Breast epithelium (tissue), 4 donors: Measurements from ENCODE around the gene LEO1. TPM values are rescaled to one million over a fixed set of nuclear protein-coding genes. Genes with fewer than 3 reads are reported as not detected.

ENCODE experiments used
- DNase-seq, 2 donors: peaks; one replicate each; pipeline ENCODE4 v3.0.0-alpha.2; 2019; ENCODE audit warnings: low spot score in 2 of 2
- H3K27ac ChIP-seq, 2 donors: fragments of 200-600 bp; sonication (generic) in 1 of 2; one replicate each; pipeline ENCODE4 v1.5.1; 2016 to 2019; ENCODE audit warnings: mild to moderate bottlenecking in 1 of 2
- H3K27me3 ChIP-seq, 2 donors: fragments of 200-600 bp; sonication (generic) in 1 of 2; one replicate each; pipeline versions ENCODE4 v1.5.1 to v1.6.0; 2017 to 2019; ENCODE audit warnings: control low read depth in 1 of 2, mild to moderate bottlenecking in 1 of 2
- H3K36me3 ChIP-seq: fragments of 200-600 bp; one replicate; pipeline ENCODE4 v1.5.1; 2019
- H3K4me1 ChIP-seq, 2 donors: fragments of 200-600 bp; sonication (generic); one replicate each; pipeline ENCODE4 v1.5.1; 2016 to 2019; ENCODE audit warnings: control low read depth in 1 of 2
- H3K4me3 ChIP-seq, 3 donors: fragments of 200-600 bp; sonication (generic); 1 replicate in 2 of 3; 2 replicates in 1 of 3; pipeline ENCODE4 v1.5.1; 2016 to 2019; ENCODE audit warnings: mild to moderate bottlenecking in 3 of 3, moderate library complexity in 2 of 3
- H3K9me3 ChIP-seq, 2 donors: fragments of 200-600 bp; sonication (generic) in 1 of 2; one replicate each; pipeline ENCODE4 v1.5.1; 2016 to 2019; ENCODE audit warnings: control low read depth in 1 of 2
- POLR2A ChIP-seq: fragments of 450-650 bp; IDR thresholded peaks from one replicate; pipeline ENCODE4 v1.6.1; 2016; ENCODE audit warnings: antibody characterized with exemption, mild to moderate bottlenecking, moderate library complexity
- POLR2AphosphoS5 ChIP-seq, 3 donors: sonication (generic); formaldehyde crosslinking; IDR thresholded peaks; one replicate each; pipeline ENCODE4 v1.6.1; 2017; ENCODE audit warnings: antibody characterized with exemption in 3 of 3
- intact Hi-C: fragments of 100-400 bp; cut with DNase I; formaldehyde crosslinking; loops from one replicate; pipeline ENCODE4 v1.15.1; 2023; ENCODE audit warnings: low total_unique reads
- total RNA-seq, 3 donors: library from RNA; depleted of rRNA; stranded (reverse); fragments of >200 nt; gene quantifications; one replicate each; pipeline ENCODE4 v1.1.0, GENCODE V29; 2016
- TF ChIP-seq, protein P1 (sequence below), 3 donors: fragments of 450-650 bp; IDR thresholded peaks; one replicate each; pipeline ENCODE4 v1.5.1; 2016 to 2017; ENCODE audit warnings: antibody characterized with exemption in 3 of 3, mild to moderate bottlenecking in 3 of 3, moderate library complexity in 3 of 3

The LEO1 gene
- total RNA-seq, 3 donors from 2014 or later = 12.8 to 25.5 (median 23.3) TPM

DNA sequence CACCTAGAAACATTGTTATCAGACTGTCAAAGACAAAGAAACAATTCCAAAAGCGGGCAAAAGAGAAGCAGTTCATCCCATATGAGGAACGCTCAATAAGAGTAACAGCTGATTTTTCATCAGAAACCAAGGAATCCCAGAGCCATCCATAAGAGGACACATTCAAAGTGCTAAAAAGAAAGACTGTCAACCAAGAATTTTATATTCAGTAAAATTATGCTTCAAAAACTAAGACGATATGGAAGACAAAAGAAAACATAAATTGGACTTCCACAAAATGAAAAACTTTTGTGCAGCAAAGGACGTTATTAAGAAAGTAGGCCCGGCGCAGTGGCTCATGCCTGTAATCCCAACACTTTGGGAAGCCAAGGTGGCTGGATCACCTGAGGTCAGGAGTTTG lies 4.0 kb downstream of the LEO1 start:
- Histone ChIP-seq H3K4me3 (no peak overlapping the region), H3K36me3 (no peaks in the 10 kb centered on the region), H3K27ac (no peak overlapping the region), H3K27me3 (no peaks in the 10 kb centered on the region), H3K9me3 (peaks cover 13 to 16% of the 10 kb centered on the region in 2 donors), H3K4me1 (peaks cover 0 to 4% of the 10 kb centered on the region in 2 donors)
- TF ChIP-seq POLR2AphosphoS5 (IDR thresholded peaks at IDR 0.05) (no peak), POLR2A (no peak)
- TF ChIP-seq, protein P1, sequence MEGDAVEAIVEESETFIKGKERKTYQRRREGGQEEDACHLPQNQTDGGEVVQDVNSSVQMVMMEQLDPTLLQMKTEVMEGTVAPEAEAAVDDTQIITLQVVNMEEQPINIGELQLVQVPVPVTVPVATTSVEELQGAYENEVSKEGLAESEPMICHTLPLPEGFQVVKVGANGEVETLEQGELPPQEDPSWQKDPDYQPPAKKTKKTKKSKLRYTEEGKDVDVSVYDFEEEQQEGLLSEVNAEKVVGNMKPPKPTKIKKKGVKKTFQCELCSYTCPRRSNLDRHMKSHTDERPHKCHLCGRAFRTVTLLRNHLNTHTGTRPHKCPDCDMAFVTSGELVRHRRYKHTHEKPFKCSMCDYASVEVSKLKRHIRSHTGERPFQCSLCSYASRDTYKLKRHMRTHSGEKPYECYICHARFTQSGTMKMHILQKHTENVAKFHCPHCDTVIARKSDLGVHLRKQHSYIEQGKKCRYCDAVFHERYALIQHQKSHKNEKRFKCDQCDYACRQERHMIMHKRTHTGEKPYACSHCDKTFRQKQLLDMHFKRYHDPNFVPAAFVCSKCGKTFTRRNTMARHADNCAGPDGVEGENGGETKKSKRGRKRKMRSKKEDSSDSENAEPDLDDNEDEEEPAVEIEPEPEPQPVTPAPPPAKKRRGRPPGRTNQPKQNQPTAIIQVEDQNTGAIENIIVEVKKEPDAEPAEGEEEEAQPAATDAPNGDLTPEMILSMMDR (IDR thresholded peaks at IDR 0.05) = no peak
- no peak for DNase-seq
- intact Hi-C loops = no loop called here

DNA sequence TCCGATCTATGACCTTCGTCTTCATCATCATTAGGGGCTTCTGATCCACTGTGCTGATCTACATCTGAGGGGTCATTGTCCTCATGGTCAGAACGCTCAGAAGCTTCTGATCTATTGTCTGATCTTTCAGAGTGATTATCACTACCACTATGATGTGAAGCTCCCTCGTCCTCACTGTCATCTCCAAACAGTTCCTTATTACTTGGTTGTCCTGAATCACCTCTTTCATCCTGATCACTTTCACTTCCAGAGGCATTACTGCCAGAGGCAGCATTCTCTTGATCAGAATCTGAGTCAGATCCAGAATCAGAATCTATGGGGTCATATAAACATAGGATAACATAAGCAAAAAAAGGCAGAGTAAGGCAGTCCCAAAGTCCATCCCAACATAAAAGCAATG lies 5.4 kb downstream of the LEO1 start:
- H3K27me3 ChIP-seq = no peaks in the 10 kb centered on the region
- H3K27ac ChIP-seq = no peak overlapping the region
- peaks cover 0 to 4% of the 10 kb centered on the region in 2 donors for H3K4me1 ChIP-seq
- no peak overlapping the region for H3K4me3 ChIP-seq
- no peak for DNase-seq
- intact Hi-C loops = no loop called here
- peaks cover 13 to 16% of the 10 kb centered on the region in 2 donors for H3K9me3 ChIP-seq
- TF ChIP-seq POLR2AphosphoS5 (IDR thresholded peaks at IDR 0.05) (no peak), POLR2A (no peak)
- TF ChIP-seq, protein P1 (IDR thresholded peaks at IDR 0.05) = no peak
- no peaks in the 10 kb centered on the region for H3K36me3 ChIP-seq

DNA sequence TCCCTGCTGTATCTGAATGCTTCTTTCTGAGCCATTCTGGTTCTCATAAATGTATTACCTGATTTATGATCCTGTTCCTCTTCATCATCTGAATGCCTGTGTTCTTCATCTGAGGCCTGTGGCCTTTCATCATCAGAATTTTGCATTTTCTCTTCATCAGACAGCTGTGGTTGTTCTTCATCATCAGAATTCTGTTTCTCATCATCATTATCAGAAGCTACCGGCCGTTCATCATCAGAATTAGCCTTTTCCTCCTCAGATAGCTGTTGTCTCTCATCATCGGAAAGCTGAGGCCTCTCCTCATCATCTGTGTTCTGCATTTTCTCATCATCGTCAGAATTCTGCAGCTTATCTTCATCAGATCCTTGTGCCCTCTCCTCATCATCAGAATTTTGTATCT lies 5.9 kb downstream of the LEO1 start:
- no peak overlapping the region for H3K27ac ChIP-seq
- no peak for DNase-seq
- peaks cover 0 to 3% of the 10 kb centered on the region in 2 donors for H3K4me1 ChIP-seq
- no peak overlapping the region for H3K4me3 ChIP-seq
- H3K27me3 ChIP-seq = no peaks in the 10 kb centered on the region
- intact Hi-C loops = no loop called here
- H3K9me3 ChIP-seq = peaks cover 13 to 16% of the 10 kb centered on the region in 2 donors
- H3K36me3 ChIP-seq = peaks cover under 1% of the 10 kb centered on the region
- TF ChIP-seq POLR2A (no peak), POLR2AphosphoS5 (IDR thresholded peaks at IDR 0.05) (no peak)
- TF ChIP-seq, protein P1 (IDR thresholded peaks at IDR 0.05) = no peak

DNA sequence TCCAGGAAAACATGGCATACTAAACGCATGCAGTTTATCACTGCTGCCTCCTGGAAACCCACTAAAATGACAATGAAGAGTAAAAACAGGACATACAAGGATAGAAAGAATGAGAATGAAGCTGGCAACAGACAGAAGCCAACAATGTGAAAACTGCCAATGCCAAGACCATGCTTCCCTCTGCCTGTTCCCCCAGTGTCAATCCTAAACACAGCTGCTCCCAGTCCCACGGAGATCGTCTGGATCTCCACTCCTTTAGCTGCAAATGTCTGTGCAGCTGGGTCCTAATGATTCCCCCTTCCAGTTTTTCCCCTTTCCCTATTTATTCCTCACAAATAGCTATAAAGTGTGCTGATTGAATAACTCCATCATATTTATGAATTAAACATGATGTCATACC lies 16.1 kb downstream of the LEO1 start:
- TF ChIP-seq POLR2AphosphoS5 (IDR thresholded peaks at IDR 0.05) (no peak), POLR2A (no peak)
- TF ChIP-seq, protein P1 (IDR thresholded peaks at IDR 0.05) = no peak
- H3K4me1 ChIP-seq = no peaks in the 10 kb centered on the region
- H3K4me3 ChIP-seq = no peak overlapping the region
- H3K27me3 ChIP-seq = no peaks in the 10 kb centered on the region
- intact Hi-C loops = no loop called here
- no peak overlapping the region for H3K27ac ChIP-seq
- H3K36me3 ChIP-seq = peaks cover 8% of the 10 kb centered on the region
- H3K9me3 ChIP-seq = no peaks in the 10 kb centered on the region
- DNase-seq = no peak

DNA sequence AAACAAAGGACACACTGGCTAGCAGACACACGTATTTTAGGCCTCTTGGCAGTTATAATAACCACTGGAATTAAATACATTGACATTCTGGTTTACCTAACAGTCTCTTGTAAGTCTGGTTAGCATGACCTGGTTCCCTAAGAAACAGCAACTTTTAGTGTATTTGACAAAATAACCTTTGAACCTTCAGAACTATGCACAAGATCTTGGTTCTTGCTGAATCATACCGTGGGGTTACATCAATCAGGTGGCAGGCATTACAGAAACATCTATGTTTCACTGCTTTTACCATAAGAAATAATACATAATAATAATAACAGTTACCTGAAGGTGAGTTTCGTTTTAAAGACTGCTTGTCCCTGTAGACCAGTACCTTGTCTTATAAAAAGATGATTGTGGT lies 18.8 kb downstream of the LEO1 start:
- H3K36me3 ChIP-seq = peaks cover 6% of the 10 kb centered on the region
- H3K4me1 ChIP-seq = no peaks in the 10 kb centered on the region
- TF ChIP-seq POLR2AphosphoS5 (IDR thresholded peaks at IDR 0.05) (no peak), POLR2A (no peak)
- TF ChIP-seq, protein P1 (IDR thresholded peaks at IDR 0.05) = no peak
- intact Hi-C loops = no loop called here
- DNase-seq = no peak
- H3K27ac ChIP-seq = no peak overlapping the region
- H3K9me3 ChIP-seq = no peaks in the 10 kb centered on the region
- no peak overlapping the region for H3K4me3 ChIP-seq
- no peaks in the 10 kb centered on the region for H3K27me3 ChIP-seq
